ENCODE data around the gene SIMC1. TPM values are rescaled to one million over a fixed set of nuclear protein-coding genes. Genes with fewer than 3 reads are reported as not detected.

The SIMC1 gene
- total RNA-seq, 1 donor from 2014 or later, result 3.4 TPM

DNA sequence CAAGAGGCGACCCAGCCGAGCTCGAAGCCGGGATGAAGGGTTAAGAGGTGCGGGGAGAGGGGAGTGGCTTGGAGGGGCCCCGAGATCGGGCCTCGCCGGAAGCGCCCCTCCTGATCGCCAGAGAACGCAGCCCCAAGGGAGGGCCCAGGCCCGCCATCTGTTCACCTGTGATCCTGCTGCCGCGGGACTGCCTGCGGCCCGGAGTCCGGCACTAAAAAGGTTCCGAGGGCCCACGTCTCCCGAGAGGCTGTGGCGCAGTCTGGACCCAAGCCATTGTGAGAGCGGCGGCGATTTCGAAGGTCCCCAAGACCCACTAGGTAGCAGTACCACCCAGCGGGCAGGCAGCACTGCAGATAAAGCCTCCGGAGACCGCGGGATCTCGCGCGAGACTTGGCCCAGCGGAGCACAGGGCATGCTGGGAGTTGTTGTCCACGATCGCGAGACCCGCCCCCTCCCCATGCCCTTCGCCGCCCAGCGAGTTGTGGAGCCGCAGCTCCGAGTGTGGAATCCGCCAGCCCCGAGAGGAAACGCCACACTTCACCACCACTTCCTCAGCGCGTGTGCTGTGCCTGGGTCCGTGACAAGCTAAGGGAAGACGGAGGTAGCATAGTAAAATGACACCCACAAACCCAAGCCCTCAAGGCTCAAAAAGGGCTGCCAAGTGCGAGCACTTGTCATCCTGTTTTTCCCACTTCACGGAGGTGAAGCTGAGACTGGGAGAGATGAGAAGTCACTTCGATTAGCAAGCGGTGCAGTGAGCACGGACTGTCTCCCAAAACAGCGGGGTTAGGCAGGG, 123.4 kb downstream of the SIMC1 start, which contains the start of gene KIAA1191:
Gene KIAA1191 (minus strand): TSS at position 328 of the 796 bp plus-strand sequence. CDS start 2,256 bp downstream, outside the sequence.
- DNase-seq (ENCODE audit: low spot score), result peak; percentile 96

DNA sequence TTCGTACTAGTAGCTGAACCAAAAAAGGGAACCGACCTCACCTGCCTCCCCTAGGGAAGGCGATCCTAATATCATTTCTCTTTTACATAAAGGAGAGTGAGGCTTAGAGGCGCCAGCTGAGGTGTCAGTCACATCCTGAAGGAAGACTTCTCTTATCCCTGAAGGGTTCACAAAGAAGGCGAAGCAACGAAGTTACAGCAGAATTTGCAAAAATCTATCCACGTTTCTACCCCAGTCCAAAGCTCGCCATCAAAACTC, 123.9 kb downstream of the SIMC1 start:
- no peak for DNase-seq (ENCODE audit: low spot score)

DNA sequence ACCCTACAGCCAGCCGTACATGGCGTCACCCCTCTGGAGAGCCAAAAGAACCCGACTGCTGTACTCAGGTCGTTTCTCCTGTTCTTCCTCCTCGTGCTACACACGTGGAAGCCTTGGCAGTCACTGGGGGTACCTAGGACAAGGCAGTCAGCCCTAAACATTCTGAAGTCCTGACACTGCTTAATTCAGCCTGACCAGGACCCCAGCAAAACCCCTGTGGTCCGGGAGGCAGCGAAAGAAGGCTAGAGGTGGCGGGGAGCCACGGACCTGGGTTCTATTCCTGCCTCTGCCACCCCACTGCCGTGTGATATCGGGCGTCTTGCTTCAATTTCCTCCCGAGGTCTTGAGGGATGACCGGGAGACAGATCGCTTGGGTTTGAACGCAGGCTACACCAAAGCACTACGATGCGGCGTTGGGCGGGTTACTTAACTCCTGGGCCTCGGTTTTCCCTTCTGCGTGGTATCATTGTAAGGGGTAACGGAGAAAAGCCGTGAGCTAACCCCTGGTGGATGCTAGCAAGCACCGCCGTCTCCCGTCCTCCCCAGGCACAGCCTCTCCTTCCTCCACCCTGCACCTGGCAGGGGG, 126.6 kb downstream of the SIMC1 start:
- DNase-seq (ENCODE audit: low spot score), result no peak

- DNase-seq (ENCODE audit: low spot score), result peak; percentile 76
Observed at GRCh38 chr5:176365351-176366231, 127.4 kb downstream of the SIMC1 start, which contains the start of gene ARL10. TSS of gene ARL10 (plus strand) at chr5:176365487. CDS start at chr5:176365564, 77 bp downstream.

DNA sequence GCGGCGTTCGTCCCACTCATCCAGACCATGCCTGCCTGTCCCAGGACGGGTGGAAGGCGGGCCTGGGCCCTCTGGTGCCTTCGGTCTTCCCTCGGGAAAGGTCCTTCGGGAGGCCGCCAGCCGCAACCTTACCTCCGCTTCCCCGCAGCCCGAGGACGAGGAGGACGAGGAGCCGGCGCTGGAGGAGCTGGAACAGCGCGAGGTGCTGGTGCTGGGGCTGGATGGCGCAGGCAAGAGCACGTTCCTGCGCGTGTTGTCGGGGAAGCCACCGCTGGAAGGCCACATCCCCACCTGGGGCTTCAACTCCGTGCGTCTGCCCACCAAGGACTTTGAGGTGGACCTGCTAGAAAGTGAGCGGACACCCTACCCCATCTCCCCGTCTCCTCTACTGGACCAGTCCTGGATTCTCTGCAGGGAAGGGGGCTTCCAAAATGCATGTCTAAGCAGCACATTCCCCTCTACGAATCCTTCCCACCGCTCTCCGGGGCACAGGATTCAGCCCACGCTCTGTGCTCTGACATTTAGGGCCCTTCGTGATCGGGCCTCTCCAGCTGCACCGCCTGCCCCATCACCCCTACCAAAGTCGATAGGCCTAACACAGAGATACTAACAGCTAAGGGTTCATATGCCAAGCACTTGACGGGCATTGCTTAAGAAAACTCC, 128.1 kb downstream of the SIMC1 start:
- DNase-seq (ENCODE audit: low spot score), result no peak

DNA sequence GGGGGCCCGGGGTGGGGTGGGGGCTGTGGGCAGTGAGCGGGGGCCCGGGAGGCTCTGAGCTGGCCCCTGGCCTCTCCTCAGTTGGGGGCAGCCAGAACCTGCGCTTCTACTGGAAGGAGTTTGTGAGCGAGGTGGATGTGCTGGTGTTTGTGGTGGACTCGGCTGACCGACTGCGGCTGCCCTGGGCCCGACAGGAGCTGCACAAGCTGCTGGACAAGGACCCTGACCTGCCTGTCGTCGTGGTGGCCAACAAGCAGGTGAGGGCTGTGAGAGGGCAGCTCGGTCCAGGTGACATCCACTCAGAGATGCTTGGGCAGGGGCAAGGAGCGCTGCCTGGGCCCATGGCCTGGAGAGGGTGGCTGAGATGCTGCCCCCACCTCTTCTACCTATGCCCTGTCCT, 130.5 kb downstream of the SIMC1 start:
- no peak for DNase-seq (ENCODE audit: low spot score)

DNA sequence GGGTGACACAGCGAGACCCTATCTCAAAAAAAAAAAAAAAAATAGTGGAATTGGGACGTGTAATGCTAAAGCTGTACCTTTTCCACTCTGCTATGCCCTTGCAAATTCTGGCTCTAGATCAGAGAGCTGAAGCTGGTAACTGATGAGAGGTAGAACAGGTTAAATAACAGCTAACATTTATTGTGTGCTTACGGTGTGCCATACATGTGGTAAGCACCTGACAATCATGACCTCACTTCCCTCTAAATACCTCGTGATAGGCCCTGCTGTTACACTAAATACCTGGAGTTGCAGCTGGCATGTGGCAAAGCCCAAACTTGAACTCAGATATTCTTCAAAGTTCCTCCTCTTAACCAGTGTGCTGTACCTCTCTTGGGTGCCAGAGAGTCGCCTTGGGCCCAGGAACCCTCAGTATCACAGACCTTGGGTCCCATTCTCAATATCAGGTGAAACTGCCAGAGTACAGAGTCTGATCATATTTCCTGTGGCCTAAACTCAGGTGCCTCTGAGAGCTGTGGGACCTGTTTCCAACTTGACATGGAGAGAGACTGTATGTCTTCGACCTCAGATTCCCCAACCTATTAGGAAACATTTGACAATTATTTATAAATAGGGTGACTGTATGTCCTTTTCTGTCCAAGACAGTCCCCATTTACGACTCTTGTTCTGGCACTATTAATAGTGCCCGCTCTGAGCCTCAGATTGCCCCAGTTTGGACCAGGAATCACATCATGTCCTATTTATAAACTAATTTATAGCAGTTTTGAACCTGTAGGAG, 131.9 kb downstream of the SIMC1 start:
- no peak for DNase-seq (ENCODE audit: low spot score)

- no peak for DNase-seq (ENCODE audit: low spot score)
Observed at GRCh38 chr5:176371621-176372539, 133.7 kb downstream of the SIMC1 start.

- DNase-seq (ENCODE audit: low spot score), result no peak
Observed at GRCh38 chr5:176373100-176373818, 135.0 kb downstream of the SIMC1 start.

- DNase-seq (ENCODE audit: low spot score), result no peak
Observed at GRCh38 chr5:176379881-176380280, 141.7 kb downstream of the SIMC1 start.

- no peak for DNase-seq (ENCODE audit: low spot score)
Observed at GRCh38 chr5:176381423-176381822, 143.2 kb downstream of the SIMC1 start.

DNA sequence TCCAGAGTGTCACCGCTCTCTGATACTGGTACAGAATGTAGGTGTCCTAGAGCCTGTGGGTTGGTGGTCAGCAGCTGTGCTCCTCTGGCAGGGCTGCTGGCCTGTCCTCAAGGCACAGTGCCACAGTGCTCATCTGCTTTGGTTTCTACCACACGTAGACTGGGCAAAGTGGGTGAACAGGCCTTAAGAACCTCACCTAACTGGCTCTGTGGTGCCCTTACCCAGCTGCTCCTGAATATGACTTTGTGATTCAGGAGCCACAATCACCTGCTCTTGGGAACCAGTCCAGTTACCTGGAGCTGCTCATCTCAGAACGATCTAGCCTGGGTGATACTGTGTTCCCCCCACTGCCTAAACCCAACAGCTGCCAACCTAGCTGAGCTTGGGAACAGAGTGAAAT, 143.8 kb downstream of the SIMC1 start:
- no peak for DNase-seq (ENCODE audit: low spot score)

DNA sequence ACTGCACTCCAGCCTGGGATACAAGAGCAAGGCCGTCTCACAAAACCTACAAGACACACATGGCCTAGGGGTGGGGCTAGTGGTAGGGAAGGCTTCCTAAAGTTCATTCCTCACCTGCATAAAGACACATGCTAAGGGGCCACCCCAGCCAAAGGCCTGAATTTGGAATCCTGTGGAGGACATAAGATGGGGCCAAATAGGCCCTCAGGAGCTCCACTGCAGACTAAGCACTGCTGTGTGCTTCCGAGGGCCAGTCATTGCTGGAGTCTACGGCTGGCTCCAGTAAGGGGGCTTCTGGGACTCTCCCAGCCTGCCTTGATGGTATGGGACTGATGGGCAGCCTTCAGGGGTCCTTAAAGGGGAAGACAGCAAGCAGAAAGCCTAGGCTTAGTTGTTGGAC, 144.5 kb downstream of the SIMC1 start:
- DNase-seq (ENCODE audit: low spot score), result no peak

DNA sequence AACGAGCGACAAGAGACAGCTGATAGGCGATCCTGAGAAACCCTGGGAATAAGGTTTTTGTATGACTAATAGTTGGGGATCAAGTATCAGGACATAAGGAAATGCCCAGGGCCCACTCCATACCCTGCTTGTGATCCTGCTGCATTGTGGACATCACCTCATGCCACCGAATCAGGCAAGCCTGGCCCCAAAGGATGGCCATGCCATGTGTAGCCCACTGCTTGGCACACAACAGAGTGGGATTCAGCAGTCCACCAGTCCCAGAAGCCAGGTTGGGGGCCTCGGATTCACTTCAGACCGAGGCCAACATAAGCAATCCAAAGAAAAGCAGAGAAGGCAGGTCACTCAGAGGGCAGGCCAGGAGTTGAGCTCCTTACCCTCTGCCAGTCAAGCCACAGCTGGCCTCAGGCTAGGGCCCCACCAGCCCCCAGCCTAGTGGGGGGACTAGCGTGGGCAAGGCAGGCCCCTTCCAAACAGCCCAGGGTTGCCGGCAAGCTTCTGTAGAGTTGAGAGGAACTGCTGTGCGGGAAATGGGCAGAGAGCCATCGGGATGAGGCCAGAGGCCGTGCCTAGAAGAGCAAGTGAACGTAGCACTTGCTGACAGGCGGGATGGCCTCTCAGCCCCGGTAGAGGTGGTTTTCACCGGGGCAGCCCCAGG, 145.2 kb downstream of the SIMC1 start:
- no peak for DNase-seq (ENCODE audit: low spot score)

DNA sequence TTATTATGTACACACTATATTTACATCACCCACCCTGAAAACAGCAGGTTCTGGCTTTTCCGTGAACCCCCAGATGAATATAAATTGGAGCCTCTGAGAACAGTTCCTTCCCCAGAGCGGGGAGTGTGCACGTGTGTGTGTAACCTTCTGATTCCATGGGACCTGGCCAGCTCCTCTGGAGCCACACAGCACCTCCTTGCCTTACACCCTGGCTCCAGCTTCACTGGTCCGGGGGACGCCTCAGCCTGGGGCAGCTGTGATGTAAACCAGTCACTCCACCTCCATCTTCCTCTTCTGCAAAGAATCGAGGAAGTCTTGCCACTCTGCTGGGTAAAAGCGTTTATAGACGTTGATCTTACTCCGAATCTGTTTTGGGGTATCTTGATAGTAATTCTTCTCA, 145.7 kb downstream of the SIMC1 start:
- DNase-seq (ENCODE audit: low spot score), result no peak

- no peak for DNase-seq (ENCODE audit: low spot score)
Observed at GRCh38 chr5:176384366-176384930, 146.2 kb downstream of the SIMC1 start.

GRCh38 chr5:176384991-176385390, 146.8 kb downstream of the SIMC1 start:
- no peak for DNase-seq (ENCODE audit: low spot score)

GRCh38 chr5:176386491-176386890, 148.3 kb downstream of the SIMC1 start:
- DNase-seq (ENCODE audit: low spot score), result no peak
